Skeletal muscle tissue (tissue), 4 donors: ENCODE results near the gene SETD2. TPM values are rescaled to one million over a fixed set of nuclear protein-coding genes. Genes with fewer than 3 reads are reported as not detected.
"Not testable (repeated sequence)": the region's sequence is repeated elsewhere in the genome, so short reads cannot be mapped to it uniquely, and the experiment has no call there.

Source experiments
- H3K27ac ChIP-seq: one replicate; pipeline ENCODE4 v1.7.0; 2013; ENCODE audit warnings: mild to moderate bottlenecking, low read depth, low read length, inconsistent platforms
- H3K27me3 ChIP-seq, 3 donors: one replicate each; pipeline ENCODE4 v1.7.0; 2013; ENCODE audit warnings: low read length in 3 of 3; ENCODE audit not compliant: control insufficient read depth in 3 of 3, insufficient read depth in 3 of 3
- H3K36me3 ChIP-seq, 3 donors: one replicate each; pipeline ENCODE4 v1.7.0; 2013; ENCODE audit warnings: low read length in 3 of 3; ENCODE audit not compliant: control insufficient read depth in 3 of 3, insufficient read depth in 3 of 3
- H3K4me1 ChIP-seq, 3 donors: one replicate each; pipeline ENCODE4 v1.7.0; 2013; ENCODE audit warnings: low read length in 3 of 3, mild to moderate bottlenecking in 3 of 3; ENCODE audit not compliant: control insufficient read depth in 3 of 3, insufficient read depth in 3 of 3
- H3K4me3 ChIP-seq, 3 donors: one replicate each; pipeline ENCODE4 v1.7.0; 2013; ENCODE audit warnings: low read length in 3 of 3
- H3K9ac ChIP-seq, 3 donors: one replicate each; pipeline ENCODE4 v1.7.0; 2013; ENCODE audit warnings: low read length in 3 of 3, mild to moderate bottlenecking in 3 of 3, moderate library complexity in 2 of 3, low read depth in 1 of 3
- H3K9me3 ChIP-seq, 3 donors: one replicate each; pipeline ENCODE4 v1.7.0; 2013; ENCODE audit warnings: low read length in 3 of 3; ENCODE audit not compliant: control insufficient read depth in 3 of 3
- total RNA-seq: library from RNA; depleted of rRNA; stranded (reverse); fragments of >200 nt; gene quantifications from one replicate; pipeline ENCODE4 v1.2.3, GENCODE V29; 2014
- donor health status: Osteomylitis.

SETD2 gene
- total RNA-seq, 1 donor from 2014 or later, result 48.5 TPM

DNA sequence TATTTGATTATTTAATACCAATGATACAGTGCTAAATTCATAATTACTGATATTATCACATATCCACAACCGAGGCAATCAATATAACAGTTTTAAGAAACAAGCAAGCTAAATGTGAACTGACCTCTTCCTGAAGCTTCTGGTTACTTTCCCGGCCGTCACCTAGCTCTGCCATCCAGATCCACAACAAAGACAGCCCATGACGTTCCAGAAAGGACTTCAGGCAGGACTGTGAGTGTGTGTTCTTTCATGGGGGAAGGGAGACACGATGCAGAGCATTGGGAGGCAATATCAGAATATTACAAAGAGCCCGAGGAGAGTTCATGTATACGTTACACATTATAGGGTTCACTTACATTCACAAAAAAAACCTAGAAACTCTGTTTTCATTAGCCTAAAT lies 77.8 kb downstream of the SETD2 start:
- no peak overlapping the region for H3K9ac ChIP-seq
- no peak overlapping the region for H3K27ac ChIP-seq
- H3K4me3 ChIP-seq, result no peak overlapping the region
- H3K27me3 ChIP-seq, result no peaks in the 10 kb centered on the region
- peaks cover 9 to 26% (median 26%) of the 10 kb centered on the region in 3 donors for H3K36me3 ChIP-seq
- H3K4me1 ChIP-seq, result no peaks in the 10 kb centered on the region
- H3K9me3 ChIP-seq, result no peaks in the 10 kb centered on the region

DNA sequence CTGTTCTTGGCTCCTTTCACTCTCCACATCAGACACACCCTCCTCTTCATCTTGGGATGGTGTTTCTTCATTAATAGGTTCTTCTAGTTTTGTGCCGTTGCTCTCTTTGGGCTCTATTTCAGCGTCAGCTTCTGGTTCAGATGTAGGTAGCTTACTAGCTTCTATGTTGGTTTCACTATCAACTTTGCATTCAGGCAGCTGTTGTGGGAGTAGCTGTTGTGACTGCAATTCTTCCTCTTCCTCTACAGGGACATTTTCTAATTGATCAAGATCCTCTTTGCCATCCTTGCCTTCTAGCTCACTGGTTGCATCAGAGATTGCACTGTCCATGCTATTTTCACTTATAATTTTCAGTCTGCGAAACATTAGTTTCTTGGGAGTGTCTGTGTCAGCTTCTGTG lies 80.1 kb downstream of the SETD2 start:
- no peak overlapping the region for H3K9ac ChIP-seq

DNA sequence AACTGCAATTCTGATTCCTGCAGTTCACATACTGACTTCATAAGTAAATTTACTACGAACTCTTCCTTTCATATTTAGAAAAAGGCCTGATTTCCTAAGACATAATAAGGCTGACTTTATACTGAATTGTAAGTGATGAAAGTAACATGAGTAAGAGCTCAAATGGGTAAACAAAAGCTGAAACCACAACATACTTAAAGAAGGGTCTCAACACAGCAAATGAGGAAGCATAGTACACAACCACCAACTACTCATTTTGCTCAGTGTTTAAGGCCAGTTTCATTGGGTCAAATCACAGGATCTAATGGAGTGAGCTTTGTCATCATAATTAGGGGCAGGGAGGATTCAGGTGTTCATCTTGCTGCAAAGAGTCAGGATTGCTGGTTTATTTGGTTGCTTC lies 81.4 kb downstream of the SETD2 start:
- H3K9me3 ChIP-seq, result no peaks in the 10 kb centered on the region
- H3K27me3 ChIP-seq, result no peaks in the 10 kb centered on the region
- no peak overlapping the region for H3K9ac ChIP-seq
- no peaks in the 10 kb centered on the region for H3K4me1 ChIP-seq
- no peak overlapping the region for H3K4me3 ChIP-seq
- no peak overlapping the region for H3K27ac ChIP-seq
- peaks cover 11 to 44% (median 40%) of the 10 kb centered on the region in 3 donors for H3K36me3 ChIP-seq

More for the DNA sequence above, 80.1 kb downstream of the SETD2 start:
- no peak overlapping the region for H3K4me3 ChIP-seq
- no peaks in the 10 kb centered on the region for H3K27me3 ChIP-seq
- no peaks in the 10 kb centered on the region for H3K9me3 ChIP-seq
- no peaks in the 10 kb centered on the region for H3K4me1 ChIP-seq
- H3K27ac ChIP-seq, result no peak overlapping the region
- H3K36me3 ChIP-seq, result peaks cover 13 to 44% (median 39%) of the 10 kb centered on the region in 3 donors

DNA sequence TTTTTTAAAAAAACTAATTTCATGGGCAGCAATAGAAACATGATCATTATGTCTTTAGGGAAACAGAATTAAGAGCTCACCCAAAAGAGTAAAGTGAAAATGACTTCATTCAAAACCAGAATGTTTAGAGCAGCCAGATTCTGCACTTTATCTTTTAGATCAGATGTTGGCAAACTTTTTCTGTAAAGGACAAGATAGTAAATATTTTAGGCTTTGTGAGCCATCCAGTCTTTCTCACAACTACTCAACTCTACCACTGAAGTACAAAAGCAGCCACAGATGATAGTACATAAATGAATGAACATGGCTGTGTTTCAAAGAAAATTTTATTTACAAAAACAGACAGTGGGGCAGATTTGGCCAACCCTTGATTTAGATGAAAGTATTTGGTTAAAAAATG lies 84.5 kb downstream of the SETD2 start:
- no peak overlapping the region for H3K9ac ChIP-seq
- no peaks in the 10 kb centered on the region for H3K4me1 ChIP-seq
- peaks cover 8 to 40% (median 37%) of the 10 kb centered on the region in 3 donors for H3K36me3 ChIP-seq
- H3K27me3 ChIP-seq, result no peaks in the 10 kb centered on the region
- H3K4me3 ChIP-seq, result no peak overlapping the region
- no peak overlapping the region for H3K27ac ChIP-seq
- H3K9me3 ChIP-seq, result no peaks in the 10 kb centered on the region

DNA sequence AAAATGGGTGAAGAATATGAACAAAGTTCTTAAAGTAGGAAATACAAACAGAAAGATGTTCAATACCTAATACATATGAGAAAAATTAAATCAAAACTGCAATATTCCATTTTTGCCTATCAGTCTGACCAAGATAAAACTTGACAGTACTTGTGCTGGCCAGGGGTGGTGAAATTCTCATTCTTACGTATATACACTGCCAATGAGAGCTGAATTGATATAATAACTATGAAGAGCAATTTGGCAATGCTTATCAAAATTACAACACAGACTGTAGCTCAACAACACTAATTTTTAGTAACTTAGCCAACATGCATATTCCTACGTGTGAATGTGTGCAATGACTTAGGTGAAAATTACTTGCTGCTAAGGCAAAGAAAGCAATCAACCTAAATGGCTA lies 90.2 kb downstream of the SETD2 start:
- Histone ChIP-seq H3K4me3 (no peak overlapping the region), H3K27me3 (no peaks in the 10 kb centered on the region), H3K9me3 (no peaks in the 10 kb centered on the region), H3K36me3 (peaks cover 0 to 11% (median 4%) of the 10 kb centered on the region in 3 donors), H3K9ac (no peak overlapping the region), H3K4me1 (no peaks in the 10 kb centered on the region), H3K27ac (no peak overlapping the region)

DNA sequence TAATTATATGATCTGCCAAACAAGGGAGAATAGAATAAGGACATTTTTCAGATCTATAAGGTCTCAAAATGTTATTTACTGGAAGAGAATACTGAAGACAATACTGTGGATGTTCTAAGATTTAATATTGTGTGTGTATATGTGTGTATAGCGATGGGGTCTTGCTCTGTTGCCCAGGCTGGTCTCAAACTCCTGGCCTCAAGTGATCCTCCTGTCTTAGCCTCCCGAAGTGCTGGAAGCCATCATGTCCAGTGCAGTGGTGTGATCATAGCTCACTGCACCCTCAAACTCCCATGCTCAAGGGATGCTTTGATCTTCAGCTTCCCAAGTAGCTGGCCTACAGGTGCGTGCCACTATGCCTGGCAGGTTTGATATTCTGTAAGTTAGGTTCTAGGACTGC lies 93.1 kb downstream of the SETD2 start:
- no peak overlapping the region for H3K9ac ChIP-seq
- H3K36me3 ChIP-seq, result peaks cover 0 to 9% (median 1%) of the 10 kb centered on the region in 3 donors
- no peaks in the 10 kb centered on the region for H3K4me1 ChIP-seq
- H3K27me3 ChIP-seq, result no peaks in the 10 kb centered on the region
- no peak overlapping the region for H3K4me3 ChIP-seq
- no peaks in the 10 kb centered on the region for H3K9me3 ChIP-seq
- no peak overlapping the region for H3K27ac ChIP-seq

DNA sequence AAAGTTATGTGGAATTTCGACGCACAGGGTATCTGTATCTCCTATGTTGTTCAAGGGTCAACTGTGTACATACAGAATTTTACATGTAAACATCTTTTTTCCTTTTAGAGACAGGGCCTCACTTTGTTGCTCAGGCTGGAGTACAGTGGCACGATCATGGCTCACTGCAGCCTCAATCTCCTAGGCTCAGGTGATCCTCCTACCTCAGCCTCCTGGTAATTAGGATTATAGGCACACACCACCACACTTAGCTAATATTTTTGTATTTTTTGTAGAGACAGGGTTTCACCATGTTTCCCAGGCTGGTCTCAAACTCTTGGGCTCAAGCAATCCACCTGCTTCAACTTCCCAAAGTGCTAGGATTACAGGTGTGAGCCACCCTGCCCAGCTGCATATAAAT lies 97.7 kb downstream of the SETD2 start:
- H3K9ac ChIP-seq, result not testable (repeated sequence)
- H3K36me3 ChIP-seq, result peaks cover 3 to 17% (median 5%) of the 10 kb centered on the region in 3 donors

DNA sequence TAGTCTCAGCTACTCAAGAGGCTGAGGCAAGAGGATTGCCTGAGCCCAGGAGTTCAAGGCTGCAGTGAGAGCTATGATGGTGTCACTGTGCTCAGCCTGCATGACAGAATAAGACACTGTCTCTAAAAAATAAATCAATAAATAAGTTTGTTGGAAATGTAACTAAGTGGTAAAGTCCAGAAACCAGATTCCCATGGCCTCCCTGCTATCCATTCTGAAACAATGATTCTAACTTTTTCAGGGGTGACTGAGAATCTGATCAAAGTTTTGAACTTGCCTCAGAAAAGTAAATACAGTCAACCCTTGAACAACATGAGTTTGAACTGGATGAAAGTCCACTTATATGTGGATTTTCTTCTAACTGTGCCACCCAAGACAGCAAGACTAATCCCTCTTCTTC lies 98.2 kb downstream of the SETD2 start:
- Histone ChIP-seq H3K9me3 (no peaks in the 10 kb centered on the region), H3K27me3 (no peaks in the 10 kb centered on the region), H3K36me3 (peaks cover 3 to 13% (median 5%) of the 10 kb centered on the region in 3 donors), H3K27ac (no peak overlapping the region), H3K9ac (no peak overlapping the region), H3K4me1 (no peaks in the 10 kb centered on the region), H3K4me3 (no peak overlapping the region)

More for the DNA sequence above, 97.7 kb downstream of the SETD2 start:
- H3K4me1 ChIP-seq, H3K9me3 ChIP-seq, H3K27ac ChIP-seq, H3K27me3 ChIP-seq, H3K4me3 ChIP-seq: not testable (repeated sequence)

DNA sequence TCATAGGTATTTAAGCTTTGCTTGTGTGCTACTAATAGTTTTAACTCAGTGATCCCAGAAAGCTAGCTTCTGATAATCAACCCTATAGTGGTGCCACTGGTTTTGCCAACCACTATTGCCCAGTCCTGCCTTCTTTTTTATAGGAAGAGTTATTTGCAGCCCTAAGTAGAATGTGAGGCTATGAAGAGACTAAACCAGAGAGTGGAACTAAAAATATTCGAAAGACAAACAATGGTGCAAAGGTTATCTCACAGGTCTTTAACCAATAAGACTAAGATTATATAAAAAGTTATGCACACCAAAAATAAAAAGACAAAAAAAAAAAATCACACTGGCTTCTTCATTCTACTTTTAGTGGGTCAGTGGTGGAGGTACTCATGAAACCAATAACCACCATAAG lies 98.9 kb downstream of the SETD2 start:
- peaks cover 3 to 15% (median 5%) of the 10 kb centered on the region in 3 donors for H3K36me3 ChIP-seq
- H3K4me3 ChIP-seq, result no peak overlapping the region

DNA sequence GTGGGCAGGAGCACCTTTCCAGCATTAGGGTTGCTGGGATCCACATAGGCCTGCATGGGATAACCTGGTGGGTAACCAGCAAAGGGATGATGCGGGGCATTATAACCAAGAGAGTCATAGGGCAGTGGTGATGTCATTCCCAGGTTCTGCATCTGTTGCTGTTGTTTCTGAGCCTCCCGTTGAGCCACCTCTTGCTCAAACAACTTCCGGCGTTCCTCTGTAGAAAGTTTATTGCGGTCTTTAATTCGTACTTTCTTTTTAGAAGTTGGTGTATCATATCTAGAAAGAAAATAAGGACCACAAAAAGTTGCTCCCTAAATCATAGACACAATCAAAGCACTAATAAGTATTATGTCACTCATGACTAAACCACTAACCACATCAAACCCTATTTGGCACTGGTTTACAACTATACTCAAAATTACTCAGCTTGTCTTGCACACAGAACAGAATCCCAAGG lies 106.7 kb downstream of the SETD2 start:
- Histone ChIP-seq H3K27ac (no peak overlapping the region), H3K4me3 (no peak overlapping the region), H3K9me3 (no peaks in the 10 kb centered on the region), H3K4me1 (peaks cover 0 to 2% (median 0%) of the 10 kb centered on the region in 3 donors), H3K27me3 (no peaks in the 10 kb centered on the region), H3K9ac (no peak overlapping the region), H3K36me3 (peaks cover 9 to 17% (median 11%) of the 10 kb centered on the region in 3 donors)

More for the DNA sequence above, 98.9 kb downstream of the SETD2 start:
- H3K27ac ChIP-seq, result no peak overlapping the region
- H3K9ac ChIP-seq, result no peak overlapping the region
- H3K9me3 ChIP-seq, result no peaks in the 10 kb centered on the region
- H3K4me1 ChIP-seq, result no peaks in the 10 kb centered on the region
- H3K27me3 ChIP-seq, result no peaks in the 10 kb centered on the region
